Gastrocnemius medialis (tissue), 4 donors: ENCODE data around the gene ZFYVE28.

Experiments used
- POLR2A ChIP-seq, 2 donors: fragments of 450-650 bp; IDR thresholded peaks; one replicate each; pipeline ENCODE4 v1.6.1; 2017; ENCODE audit warnings: antibody characterized with exemption in 2 of 2, mild to moderate bottlenecking in 2 of 2, moderate library complexity in 2 of 2
- TF ChIP-seq, protein P1 (sequence below), 5 experiments: fragments of 450-650 bp in 3 of 5; fragments of 200-600 bp in 2 of 5; sonication (generic) in 2 of 5; IDR thresholded peaks in 4 of 5; conservative IDR thresholded peaks in 1 of 5; 1 replicate in 4 of 5; 2 replicates in 1 of 5; pipeline ENCODE4 v1.5.1; 2016 to 2019; ENCODE audit warnings: antibody characterized with exemption in 5 of 5, mild to moderate bottlenecking in 3 of 5, moderate library complexity in 3 of 5

DNA sequence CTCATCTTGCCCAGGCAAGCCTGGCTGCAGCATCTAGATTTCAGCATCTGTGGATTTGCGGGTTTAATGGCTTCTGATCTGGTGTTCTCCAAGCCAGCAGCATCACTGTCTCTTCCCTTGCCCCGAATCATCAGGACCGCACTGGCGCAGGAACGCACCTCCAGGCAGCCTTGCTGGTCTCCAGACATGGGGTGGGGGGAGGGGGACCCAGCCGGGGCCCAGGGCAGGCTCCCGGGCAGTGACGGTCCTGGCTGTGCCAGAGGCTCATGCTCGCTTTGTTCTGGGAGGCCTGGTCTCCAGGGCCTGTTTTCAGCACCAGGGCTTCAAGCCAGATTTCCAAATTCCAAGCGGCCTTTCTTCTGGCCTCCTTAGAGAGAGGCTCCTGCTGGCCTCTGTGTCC, 5.2 kb upstream of the ZFYVE28 start:
- TF ChIP-seq, protein P1, sequence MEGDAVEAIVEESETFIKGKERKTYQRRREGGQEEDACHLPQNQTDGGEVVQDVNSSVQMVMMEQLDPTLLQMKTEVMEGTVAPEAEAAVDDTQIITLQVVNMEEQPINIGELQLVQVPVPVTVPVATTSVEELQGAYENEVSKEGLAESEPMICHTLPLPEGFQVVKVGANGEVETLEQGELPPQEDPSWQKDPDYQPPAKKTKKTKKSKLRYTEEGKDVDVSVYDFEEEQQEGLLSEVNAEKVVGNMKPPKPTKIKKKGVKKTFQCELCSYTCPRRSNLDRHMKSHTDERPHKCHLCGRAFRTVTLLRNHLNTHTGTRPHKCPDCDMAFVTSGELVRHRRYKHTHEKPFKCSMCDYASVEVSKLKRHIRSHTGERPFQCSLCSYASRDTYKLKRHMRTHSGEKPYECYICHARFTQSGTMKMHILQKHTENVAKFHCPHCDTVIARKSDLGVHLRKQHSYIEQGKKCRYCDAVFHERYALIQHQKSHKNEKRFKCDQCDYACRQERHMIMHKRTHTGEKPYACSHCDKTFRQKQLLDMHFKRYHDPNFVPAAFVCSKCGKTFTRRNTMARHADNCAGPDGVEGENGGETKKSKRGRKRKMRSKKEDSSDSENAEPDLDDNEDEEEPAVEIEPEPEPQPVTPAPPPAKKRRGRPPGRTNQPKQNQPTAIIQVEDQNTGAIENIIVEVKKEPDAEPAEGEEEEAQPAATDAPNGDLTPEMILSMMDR (IDR thresholded peaks at IDR 0.05 in 4 of 5, conservative IDR thresholded peaks at IDR 0.05 in 1 of 5), result no peak
- TF ChIP-seq POLR2A (IDR thresholded peaks at IDR 0.05), result no peak
